ENCODE results near the gene FGD4. TPM values are rescaled to one million over a fixed set of nuclear protein-coding genes. Genes with fewer than 3 reads are reported as not detected.
A peak's percentile ranks its signal among the peaks of the same experiment; 100 is the strongest.

The FGD4 gene
- total RNA-seq, 1 experiment from 2014 or later = 39.7 TPM

DNA sequence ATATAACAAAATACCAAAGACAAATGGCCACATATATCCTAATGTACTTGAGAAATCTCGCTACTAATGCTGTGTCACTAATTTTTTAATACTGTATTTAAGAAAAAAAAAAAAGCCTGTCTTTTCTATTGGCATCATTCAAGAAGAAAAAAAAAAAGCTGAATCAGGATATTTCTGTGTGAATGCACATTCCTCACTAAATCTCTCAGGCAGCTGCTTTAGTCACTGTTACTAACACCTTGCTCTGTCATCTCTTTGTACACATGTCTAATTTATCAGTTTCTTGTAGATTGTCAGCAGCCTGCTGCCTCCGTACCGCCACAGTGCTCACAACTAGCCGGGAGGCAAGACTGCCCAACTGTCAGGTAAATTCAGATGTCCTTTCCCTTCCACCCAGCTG is 32.0 kb upstream of the FGD4 start:
- H3K4me1 Mint-ChIP-seq = peaks cover 33% of the 10 kb centered on the region
- ATAC-seq (no peak), DNase-seq (ENCODE audit: low spot score) (no peak)
- ChIA-PET CTCF (interaction anchor here (0.5 to 2.0 kb wide), 4 partner anchors 32 to 714 kb away, joined by 3 to 8 read pairs (median 4); no protein-coding TSS in a partner anchor), POLR2A (no interaction called here)
- H3K36me3 Mint-ChIP-seq = peaks cover 7% of the 10 kb centered on the region; the same call in 1 of the 2 replicates
- H3K27ac Mint-ChIP-seq = 0 out of 2 replicates have a peak overlapping the region, but pooled peaks have one; percentile 92
- H3K9me3 Mint-ChIP-seq = no peaks in the 10 kb centered on the region
- TF ChIP-seq, protein P1, sequence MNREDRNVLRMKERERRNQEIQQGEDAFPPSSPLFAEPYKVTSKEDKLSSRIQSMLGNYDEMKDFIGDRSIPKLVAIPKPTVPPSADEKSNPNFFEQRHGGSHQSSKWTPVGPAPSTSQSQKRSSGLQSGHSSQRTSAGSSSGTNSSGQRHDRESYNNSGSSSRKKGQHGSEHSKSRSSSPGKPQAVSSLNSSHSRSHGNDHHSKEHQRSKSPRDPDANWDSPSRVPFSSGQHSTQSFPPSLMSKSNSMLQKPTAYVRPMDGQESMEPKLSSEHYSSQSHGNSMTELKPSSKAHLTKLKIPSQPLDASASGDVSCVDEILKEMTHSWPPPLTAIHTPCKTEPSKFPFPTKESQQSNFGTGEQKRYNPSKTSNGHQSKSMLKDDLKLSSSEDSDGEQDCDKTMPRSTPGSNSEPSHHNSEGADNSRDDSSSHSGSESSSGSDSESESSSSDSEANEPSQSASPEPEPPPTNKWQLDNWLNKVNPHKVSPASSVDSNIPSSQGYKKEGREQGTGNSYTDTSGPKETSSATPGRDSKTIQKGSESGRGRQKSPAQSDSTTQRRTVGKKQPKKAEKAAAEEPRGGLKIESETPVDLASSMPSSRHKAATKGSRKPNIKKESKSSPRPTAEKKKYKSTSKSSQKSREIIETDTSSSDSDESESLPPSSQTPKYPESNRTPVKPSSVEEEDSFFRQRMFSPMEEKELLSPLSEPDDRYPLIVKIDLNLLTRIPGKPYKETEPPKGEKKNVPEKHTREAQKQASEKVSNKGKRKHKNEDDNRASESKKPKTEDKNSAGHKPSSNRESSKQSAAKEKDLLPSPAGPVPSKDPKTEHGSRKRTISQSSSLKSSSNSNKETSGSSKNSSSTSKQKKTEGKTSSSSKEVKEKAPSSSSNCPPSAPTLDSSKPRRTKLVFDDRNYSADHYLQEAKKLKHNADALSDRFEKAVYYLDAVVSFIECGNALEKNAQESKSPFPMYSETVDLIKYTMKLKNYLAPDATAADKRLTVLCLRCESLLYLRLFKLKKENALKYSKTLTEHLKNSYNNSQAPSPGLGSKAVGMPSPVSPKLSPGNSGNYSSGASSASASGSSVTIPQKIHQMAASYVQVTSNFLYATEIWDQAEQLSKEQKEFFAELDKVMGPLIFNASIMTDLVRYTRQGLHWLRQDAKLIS (CRISPR knock-in tag; IDR thresholded peaks at IDR 0.05; ENCODE audit: borderline replicate concordance) = no peak
- TF ChIP-seq, protein P2, sequence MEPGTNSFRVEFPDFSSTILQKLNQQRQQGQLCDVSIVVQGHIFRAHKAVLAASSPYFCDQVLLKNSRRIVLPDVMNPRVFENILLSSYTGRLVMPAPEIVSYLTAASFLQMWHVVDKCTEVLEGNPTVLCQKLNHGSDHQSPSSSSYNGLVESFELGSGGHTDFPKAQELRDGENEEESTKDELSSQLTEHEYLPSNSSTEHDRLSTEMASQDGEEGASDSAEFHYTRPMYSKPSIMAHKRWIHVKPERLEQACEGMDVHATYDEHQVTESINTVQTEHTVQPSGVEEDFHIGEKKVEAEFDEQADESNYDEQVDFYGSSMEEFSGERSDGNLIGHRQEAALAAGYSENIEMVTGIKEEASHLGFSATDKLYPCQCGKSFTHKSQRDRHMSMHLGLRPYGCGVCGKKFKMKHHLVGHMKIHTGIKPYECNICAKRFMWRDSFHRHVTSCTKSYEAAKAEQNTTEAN (CRISPR knock-in tag; IDR thresholded peaks at IDR 0.05) = no peak
- TF ChIP-seq, protein P3, sequence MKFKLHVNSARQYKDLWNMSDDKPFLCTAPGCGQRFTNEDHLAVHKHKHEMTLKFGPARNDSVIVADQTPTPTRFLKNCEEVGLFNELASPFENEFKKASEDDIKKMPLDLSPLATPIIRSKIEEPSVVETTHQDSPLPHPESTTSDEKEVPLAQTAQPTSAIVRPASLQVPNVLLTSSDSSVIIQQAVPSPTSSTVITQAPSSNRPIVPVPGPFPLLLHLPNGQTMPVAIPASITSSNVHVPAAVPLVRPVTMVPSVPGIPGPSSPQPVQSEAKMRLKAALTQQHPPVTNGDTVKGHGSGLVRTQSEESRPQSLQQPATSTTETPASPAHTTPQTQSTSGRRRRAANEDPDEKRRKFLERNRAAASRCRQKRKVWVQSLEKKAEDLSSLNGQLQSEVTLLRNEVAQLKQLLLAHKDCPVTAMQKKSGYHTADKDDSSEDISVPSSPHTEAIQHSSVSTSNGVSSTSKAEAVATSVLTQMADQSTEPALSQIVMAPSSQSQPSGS (CRISPR knock-in tag; IDR thresholded peaks at IDR 0.05; ENCODE audit: borderline replicate concordance, low read depth) = no peak
- TF ChIP-seq NR2C2 (CRISPR knock-in tag; IDR thresholded peaks at IDR 0.05) (no peak), JUN (CRISPR knock-in tag; IDR thresholded peaks at IDR 0.05) (no peak), SMAD3 (CRISPR knock-in tag; IDR thresholded peaks at IDR 0.05; ENCODE audit: borderline replicate concordance) (no peak), ZNF232 (CRISPR knock-in tag; IDR thresholded peaks at IDR 0.05) (no peak), CBFB (CRISPR knock-in tag; IDR thresholded peaks at IDR 0.05; ENCODE audit: low read depth) (no peak)
- TF ChIP-seq, protein P4, sequence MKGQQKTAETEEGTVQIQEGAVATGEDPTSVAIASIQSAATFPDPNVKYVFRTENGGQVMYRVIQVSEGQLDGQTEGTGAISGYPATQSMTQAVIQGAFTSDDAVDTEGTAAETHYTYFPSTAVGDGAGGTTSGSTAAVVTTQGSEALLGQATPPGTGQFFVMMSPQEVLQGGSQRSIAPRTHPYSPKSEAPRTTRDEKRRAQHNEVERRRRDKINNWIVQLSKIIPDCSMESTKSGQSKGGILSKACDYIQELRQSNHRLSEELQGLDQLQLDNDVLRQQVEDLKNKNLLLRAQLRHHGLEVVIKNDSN (CRISPR knock-in tag; IDR thresholded peaks at IDR 0.05) = no peak
- TF ChIP-seq, protein P5, sequence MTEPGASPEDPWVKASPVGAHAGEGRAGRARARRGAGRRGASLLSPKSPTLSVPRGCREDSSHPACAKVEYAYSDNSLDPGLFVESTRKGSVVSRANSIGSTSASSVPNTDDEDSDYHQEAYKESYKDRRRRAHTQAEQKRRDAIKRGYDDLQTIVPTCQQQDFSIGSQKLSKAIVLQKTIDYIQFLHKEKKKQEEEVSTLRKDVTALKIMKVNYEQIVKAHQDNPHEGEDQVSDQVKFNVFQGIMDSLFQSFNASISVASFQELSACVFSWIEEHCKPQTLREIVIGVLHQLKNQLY (CRISPR knock-in tag; IDR thresholded peaks at IDR 0.05) = no peak
- H3K4me3 Mint-ChIP-seq = no peak overlapping the region
- no peaks in the 10 kb centered on the region for H3K27me3 Mint-ChIP-seq (ENCODE audit: low read depth)

DNA sequence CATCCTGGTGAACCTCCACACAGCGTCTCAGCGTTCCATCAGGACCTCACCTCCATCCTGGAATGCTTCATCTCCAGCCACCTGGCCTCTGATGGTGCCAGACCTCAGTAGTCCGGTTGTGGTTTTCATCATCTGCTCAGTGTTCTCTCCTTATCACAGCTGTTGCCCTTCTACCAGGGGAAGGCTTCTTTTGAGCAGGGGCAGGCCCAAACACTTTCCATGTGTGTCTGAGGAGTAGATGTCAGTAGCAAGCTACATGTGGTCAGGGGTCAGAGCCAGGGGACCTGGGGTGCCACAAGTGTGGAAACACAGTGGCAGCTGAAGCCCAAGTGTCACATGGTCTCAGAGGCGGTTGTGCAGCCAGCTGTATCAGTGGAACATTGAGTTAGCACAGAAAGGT is 30.2 kb upstream of the FGD4 start:
- H3K4me3 Mint-ChIP-seq = no peak overlapping the region
- H3K36me3 Mint-ChIP-seq = peaks cover 7% of the 10 kb centered on the region; the same call in 1 of the 2 replicates
- ATAC-seq (no peak), DNase-seq (ENCODE audit: low spot score) (no peak)
- ChIA-PET CTCF (interaction anchor here (0.6 kb wide), 1 partner anchor 116 kb away, joined by 3 read pairs; no protein-coding TSS in a partner anchor), POLR2A (no interaction called here)
- peak overlapping the region; percentile 70 for H3K27ac Mint-ChIP-seq
- TF ChIP-seq MYBL2 (CRISPR knock-in tag; IDR thresholded peaks at IDR 0.05) = no peak
- TF ChIP-seq CREB1 (CRISPR knock-in tag; IDR thresholded peaks at IDR 0.05) = no peak
- TF ChIP-seq, protein P6, sequence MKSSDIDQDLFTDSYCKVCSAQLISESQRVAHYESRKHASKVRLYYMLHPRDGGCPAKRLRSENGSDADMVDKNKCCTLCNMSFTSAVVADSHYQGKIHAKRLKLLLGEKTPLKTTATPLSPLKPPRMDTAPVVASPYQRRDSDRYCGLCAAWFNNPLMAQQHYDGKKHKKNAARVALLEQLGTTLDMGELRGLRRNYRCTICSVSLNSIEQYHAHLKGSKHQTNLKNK (CRISPR knock-in tag; IDR thresholded peaks at IDR 0.05) = no peak
- TF ChIP-seq SMAD4 (CRISPR knock-in tag; IDR thresholded peaks at IDR 0.05) = no peak
- TF ChIP-seq, protein P7, sequence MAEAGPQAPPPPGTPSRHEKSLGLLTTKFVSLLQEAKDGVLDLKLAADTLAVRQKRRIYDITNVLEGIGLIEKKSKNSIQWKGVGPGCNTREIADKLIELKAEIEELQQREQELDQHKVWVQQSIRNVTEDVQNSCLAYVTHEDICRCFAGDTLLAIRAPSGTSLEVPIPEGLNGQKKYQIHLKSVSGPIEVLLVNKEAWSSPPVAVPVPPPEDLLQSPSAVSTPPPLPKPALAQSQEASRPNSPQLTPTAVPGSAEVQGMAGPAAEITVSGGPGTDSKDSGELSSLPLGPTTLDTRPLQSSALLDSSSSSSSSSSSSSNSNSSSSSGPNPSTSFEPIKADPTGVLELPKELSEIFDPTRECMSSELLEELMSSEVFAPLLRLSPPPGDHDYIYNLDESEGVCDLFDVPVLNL (CRISPR knock-in tag; IDR thresholded peaks at IDR 0.05; ENCODE audit: borderline replicate concordance, low read depth) = no peak
- no peak for TF ChIP-seq SP1 (CRISPR knock-in tag; conservative IDR thresholded peaks at IDR 0.05)
- TF ChIP-seq, protein P8, sequence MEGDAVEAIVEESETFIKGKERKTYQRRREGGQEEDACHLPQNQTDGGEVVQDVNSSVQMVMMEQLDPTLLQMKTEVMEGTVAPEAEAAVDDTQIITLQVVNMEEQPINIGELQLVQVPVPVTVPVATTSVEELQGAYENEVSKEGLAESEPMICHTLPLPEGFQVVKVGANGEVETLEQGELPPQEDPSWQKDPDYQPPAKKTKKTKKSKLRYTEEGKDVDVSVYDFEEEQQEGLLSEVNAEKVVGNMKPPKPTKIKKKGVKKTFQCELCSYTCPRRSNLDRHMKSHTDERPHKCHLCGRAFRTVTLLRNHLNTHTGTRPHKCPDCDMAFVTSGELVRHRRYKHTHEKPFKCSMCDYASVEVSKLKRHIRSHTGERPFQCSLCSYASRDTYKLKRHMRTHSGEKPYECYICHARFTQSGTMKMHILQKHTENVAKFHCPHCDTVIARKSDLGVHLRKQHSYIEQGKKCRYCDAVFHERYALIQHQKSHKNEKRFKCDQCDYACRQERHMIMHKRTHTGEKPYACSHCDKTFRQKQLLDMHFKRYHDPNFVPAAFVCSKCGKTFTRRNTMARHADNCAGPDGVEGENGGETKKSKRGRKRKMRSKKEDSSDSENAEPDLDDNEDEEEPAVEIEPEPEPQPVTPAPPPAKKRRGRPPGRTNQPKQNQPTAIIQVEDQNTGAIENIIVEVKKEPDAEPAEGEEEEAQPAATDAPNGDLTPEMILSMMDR (IDR thresholded peaks at IDR 0.05) = no peak
- TF ChIP-seq ZNF396 (CRISPR knock-in tag; IDR thresholded peaks at IDR 0.05; ENCODE audit: borderline replicate concordance) = no peak
- no peaks in the 10 kb centered on the region for H3K27me3 Mint-ChIP-seq (ENCODE audit: low read depth)
- H3K4me1 Mint-ChIP-seq = peaks cover 15% of the 10 kb centered on the region
- H3K9me3 Mint-ChIP-seq = no peaks in the 10 kb centered on the region

Data from WTC11 (cell line).